Neural progenitor cell (in vitro differentiated cells): ENCODE results near the gene GGTLC2. TPM values are rescaled to one million over a fixed set of nuclear protein-coding genes. Genes with fewer than 3 reads are reported as not detected.
"Not testable (repeated sequence)": the region's sequence is repeated elsewhere in the genome, so short reads cannot be mapped to it uniquely, and the experiment has no call there.

Experiments used
- DNase-seq: peaks from one replicate; pipeline ENCODE4 v3.0.0-alpha.2; 2016; ENCODE audit warnings: low spot score
- H2AFZ ChIP-seq: fragments of 200-600 bp; sonication (generic); replicated peaks from 2 replicates; pipeline ENCODE4 v1.6.1; 2016; ENCODE audit warnings: antibody characterized with exemption
- H3F3A ChIP-seq: fragments of 200-600 bp; sonication (generic); 2 replicates; pipeline ENCODE4 v1.6.1; 2016; ENCODE audit warnings: antibody characterized with exemption, low read depth
- H3K27ac ChIP-seq: fragments of 200-600 bp; sonication (generic); 2 replicates; pipeline ENCODE4 v1.5.1; 2016; ENCODE audit warnings: mild to moderate bottlenecking
- H3K27me3 ChIP-seq: fragments of 200-600 bp; sonication (generic); 2 replicates; pipeline ENCODE4 v1.6.1; 2016; ENCODE audit warnings: mild to moderate bottlenecking, moderate library complexity
- H3K36me3 ChIP-seq: fragments of 200-600 bp; sonication (generic); 2 replicates; pipeline ENCODE4 v1.5.1; 2016
- H3K4me1 ChIP-seq: fragments of 200-600 bp; sonication (generic); 2 replicates; pipeline ENCODE4 v1.6.1; 2016; ENCODE audit warnings: mixed run types
- H3K4me2 ChIP-seq: fragments of 200-600 bp; sonication (generic); 2 replicates; pipeline ENCODE4 v1.6.1; 2016
- H3K4me3 ChIP-seq: fragments of 200-600 bp; sonication (generic); 2 replicates; pipeline ENCODE4 v1.5.1; 2016
- H3K79me2 ChIP-seq: fragments of 200-600 bp; sonication (generic); 2 replicates; pipeline ENCODE4 v1.6.1; 2016; ENCODE audit warnings: low read depth
- H3K9ac ChIP-seq: fragments of 200-600 bp; sonication (generic); 2 replicates; pipeline ENCODE4 v1.6.1; 2016
- H3K9me3 ChIP-seq: fragments of 200-600 bp; sonication (generic); 2 replicates; pipeline ENCODE4 v1.5.1; 2016; ENCODE audit warnings: low read depth
- H4K20me1 ChIP-seq: fragments of 200-600 bp; sonication (generic); 2 replicates; pipeline ENCODE4 v1.6.1; 2016; ENCODE audit warnings: low read depth
- H3K27ac Mint-ChIP-seq: 3 replicates; pipeline ENCODE4 v1.8.0; 2021; ENCODE audit warnings: mixed read lengths
- H3K27me3 Mint-ChIP-seq: 2 replicates; pipeline ENCODE4 v1.8.0; 2022; ENCODE audit warnings: low read depth, mild to moderate bottlenecking, inconsistent platforms, moderate library complexity, mixed read lengths; ENCODE audit not compliant: insufficient read depth
- H3K36me3 Mint-ChIP-seq: 3 replicates; pipeline ENCODE4 v1.8.0; 2021; ENCODE audit warnings: mixed read lengths
- H3K4me1 Mint-ChIP-seq: 3 replicates; pipeline ENCODE4 v1.8.0; 2021; ENCODE audit warnings: mixed read lengths
- H3K4me3 Mint-ChIP-seq: 3 replicates; pipeline ENCODE4 v1.8.0; 2021; ENCODE audit warnings: mild to moderate bottlenecking, moderate library complexity, mixed read lengths
- H3K9me3 Mint-ChIP-seq: 3 replicates; pipeline ENCODE4 v1.8.0; 2020; ENCODE audit warnings: mixed read lengths
- CTCF ChIP-seq: fragments of 200-600 bp; sonication (generic); IDR thresholded peaks from 2 replicates; pipeline ENCODE4 v1.5.1; 2017; ENCODE audit warnings: antibody characterized with exemption, mild to moderate bottlenecking
- EZH2 ChIP-seq: fragments of 200-600 bp; sonication (generic); IDR thresholded peaks from 2 replicates; pipeline ENCODE4 v1.6.1; 2017; ENCODE audit warnings: antibody characterized with exemption, mild to moderate bottlenecking, moderate library complexity
- EZH2phosphoT487 ChIP-seq: fragments of 200-600 bp; sonication (generic); IDR thresholded peaks from 2 replicates; pipeline ENCODE4 v1.6.1; 2017; ENCODE audit warnings: antibody characterized with exemption
- total RNA-seq: library from RNA; depleted of rRNA; stranded (reverse); fragments of >200 nt; gene quantifications from 2 replicates; pipeline ENCODE4 v1.2.3, GENCODE V29; 2015; ENCODE audit warnings: low replicate concordance

The GGTLC2 gene
- not detected in 2 replicates for total RNA-seq

- not testable (repeated sequence) for H3K79me2 ChIP-seq, H4K20me1 ChIP-seq, H3K36me3 Mint-ChIP-seq, H3K36me3 ChIP-seq, H3K4me3 ChIP-seq, H3K9me3 ChIP-seq, H3K27ac ChIP-seq, H3K9me3 Mint-ChIP-seq, H3K27me3 Mint-ChIP-seq, H3K4me1 ChIP-seq, DNase-seq, H3K27ac Mint-ChIP-seq, H3K9ac ChIP-seq, H3K27me3 ChIP-seq, H2AFZ ChIP-seq, H3K4me1 Mint-ChIP-seq, H3K4me2 ChIP-seq, H3K4me3 Mint-ChIP-seq, H3F3A ChIP-seq
Measured at GRCh38 chr22:22644314-22644713, at the start of gene GGTLC2. TSS of gene GGTLC2 (plus strand) at chr22:22644614. CDS start at chr22:22646346, 1,732 bp downstream.

DNA sequence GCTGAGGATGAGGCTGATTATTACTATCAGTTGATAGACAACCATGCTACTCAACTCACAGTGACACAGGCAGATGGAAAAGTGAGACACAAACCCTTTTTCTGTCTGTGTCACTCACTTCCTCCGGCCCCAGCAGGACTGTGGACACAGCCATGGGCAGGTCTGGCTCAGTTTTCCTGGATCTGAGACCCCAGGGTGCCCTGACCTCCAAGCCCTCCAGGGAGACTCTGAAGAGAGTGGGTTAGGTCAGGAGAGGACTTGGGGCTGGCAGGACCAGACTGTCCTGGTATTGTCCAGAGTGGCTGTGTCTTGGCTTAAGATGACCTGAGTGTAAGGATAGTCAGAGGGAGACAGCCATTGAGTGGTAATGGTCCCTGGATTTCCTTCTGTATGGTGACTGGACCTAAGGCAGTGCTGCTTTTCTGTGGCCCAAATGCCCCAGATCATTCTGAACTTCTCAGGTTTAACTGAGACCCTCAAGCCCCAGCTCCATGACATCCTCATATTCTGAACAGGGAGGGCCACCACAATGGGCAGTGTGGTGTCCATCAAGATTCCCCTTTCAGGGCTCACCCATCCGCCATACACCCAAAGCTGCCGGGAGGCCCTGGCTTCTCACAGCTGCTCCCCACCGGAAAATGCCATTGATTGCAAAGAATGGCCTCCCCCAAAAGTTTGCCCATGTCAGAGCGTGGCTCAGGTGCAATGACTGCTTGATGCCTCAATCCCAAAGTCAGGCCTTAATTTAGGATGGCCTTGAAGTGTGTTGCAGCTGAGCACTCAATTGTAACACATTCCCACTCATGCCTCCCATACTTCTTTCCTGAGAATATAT lies 49.2 kb upstream of the GGTLC2 start:
- peaks cover 98% of the 10 kb centered on the region for H3K27me3 ChIP-seq
- H3K9me3 ChIP-seq = no peaks in the 10 kb centered on the region
- H3K36me3 ChIP-seq = no peaks in the 10 kb centered on the region
- no peak overlapping the region for H3K4me3 ChIP-seq
- DNase-seq = no peak
- Mint-ChIP-seq H3K4me3 (no peak overlapping the region), H3K27me3 (peaks cover 14% of the 10 kb centered on the region), H3K36me3 (no peaks in the 10 kb centered on the region), H3K9me3 (no peaks in the 10 kb centered on the region), H3K27ac (no peak overlapping the region), H3K4me1 (peaks cover 9% of the 10 kb centered on the region)
- H3K79me2 ChIP-seq = no peaks in the 10 kb centered on the region
- H3K4me2 ChIP-seq = no peak overlapping the region
- no peaks in the 10 kb centered on the region for H3K4me1 ChIP-seq
- H4K20me1 ChIP-seq = no peaks in the 10 kb centered on the region
- TF ChIP-seq EZH2phosphoT487 (no peak), CTCF (no peak), EZH2 (no peak)
- no peak overlapping the region for H3K27ac ChIP-seq
- H2AFZ ChIP-seq = no peak overlapping the region
- H3F3A ChIP-seq = no peaks in the 10 kb centered on the region
- H3K9ac ChIP-seq = no peak overlapping the region

DNA sequence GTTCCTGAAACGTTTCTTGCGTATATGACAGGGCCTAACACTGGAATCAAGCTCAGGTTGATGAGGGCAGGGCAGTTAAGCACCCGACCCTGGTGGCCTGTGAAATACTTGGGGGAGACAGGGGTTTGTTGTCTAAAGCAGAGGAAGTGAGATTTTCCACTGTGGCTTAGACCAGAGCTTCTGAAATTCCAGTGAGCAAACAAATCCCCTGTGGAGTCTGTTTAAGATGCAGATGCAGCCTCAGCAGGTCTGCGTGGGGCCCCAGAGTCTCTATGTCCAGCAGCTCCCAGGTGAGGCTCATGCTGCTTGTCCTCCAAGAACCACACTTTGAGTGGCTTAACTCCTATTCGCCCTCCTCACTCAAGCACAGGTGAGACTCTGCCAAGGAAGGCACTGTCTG lies 46.3 kb upstream of the GGTLC2 start:
- Histone ChIP-seq H3K27ac (no peak overlapping the region), H3K9me3 (no peaks in the 10 kb centered on the region), H3F3A (no peaks in the 10 kb centered on the region), H3K27me3 (peaks cover 98% of the 10 kb centered on the region), H3K4me3 (no peak overlapping the region), H2AFZ (no peak overlapping the region), H3K79me2 (no peaks in the 10 kb centered on the region), H3K9ac (no peak overlapping the region), H4K20me1 (no peaks in the 10 kb centered on the region), H3K4me2 (no peak overlapping the region), H3K4me1 (no peaks in the 10 kb centered on the region), H3K36me3 (no peaks in the 10 kb centered on the region)
- peaks cover 9% of the 10 kb centered on the region for H3K4me1 Mint-ChIP-seq
- TF ChIP-seq CTCF (no peak), EZH2phosphoT487 (no peak), EZH2 (no peak)
- no peak for DNase-seq
- no peak overlapping the region for H3K27ac Mint-ChIP-seq
- H3K36me3 Mint-ChIP-seq = no peaks in the 10 kb centered on the region
- peaks cover 14% of the 10 kb centered on the region for H3K27me3 Mint-ChIP-seq
- no peak overlapping the region for H3K4me3 Mint-ChIP-seq
- no peaks in the 10 kb centered on the region for H3K9me3 Mint-ChIP-seq

DNA sequence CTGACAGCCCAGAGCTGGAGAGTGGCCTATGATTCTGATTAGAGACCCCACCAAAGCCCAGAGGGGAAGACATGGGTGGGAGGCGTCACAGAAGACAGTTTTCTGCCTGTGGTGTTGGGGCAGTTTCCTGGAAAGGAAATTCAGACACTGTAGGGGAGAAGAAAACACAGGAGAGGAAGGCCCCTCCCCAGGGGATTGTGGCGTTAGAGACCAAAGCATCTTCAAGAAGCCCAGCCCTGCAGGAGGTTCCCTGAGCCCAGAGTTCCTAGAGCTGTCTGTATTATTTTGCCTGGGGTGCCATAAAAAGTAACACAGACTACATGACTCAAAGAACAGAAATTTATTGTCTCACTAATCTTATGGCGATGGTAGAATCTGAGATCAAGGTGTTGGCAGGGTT lies 45.2 kb upstream of the GGTLC2 start:
- no peaks in the 10 kb centered on the region for H3F3A ChIP-seq
- H2AFZ ChIP-seq = no peak overlapping the region
- no peaks in the 10 kb centered on the region for H3K9me3 ChIP-seq
- H3K27ac ChIP-seq = no peak overlapping the region
- H3K4me3 ChIP-seq = no peak overlapping the region
- no peaks in the 10 kb centered on the region for H4K20me1 ChIP-seq
- no peaks in the 10 kb centered on the region for H3K9me3 Mint-ChIP-seq
- peaks cover 5% of the 10 kb centered on the region for H3K4me1 Mint-ChIP-seq
- H3K36me3 Mint-ChIP-seq = no peaks in the 10 kb centered on the region
- H3K27me3 Mint-ChIP-seq = peaks cover 11% of the 10 kb centered on the region
- H3K27me3 ChIP-seq = peaks cover 98% of the 10 kb centered on the region
- no peak overlapping the region for H3K4me2 ChIP-seq
- H3K79me2 ChIP-seq = no peaks in the 10 kb centered on the region
- no peaks in the 10 kb centered on the region for H3K36me3 ChIP-seq
- no peak overlapping the region for H3K27ac Mint-ChIP-seq
- TF ChIP-seq EZH2 = no peak
- no peak for TF ChIP-seq CTCF
- TF ChIP-seq EZH2phosphoT487 = no peak
- no peak overlapping the region for H3K4me3 Mint-ChIP-seq
- no peak for DNase-seq
- no peaks in the 10 kb centered on the region for H3K4me1 ChIP-seq
- no peak overlapping the region for H3K9ac ChIP-seq
